Retinal pigment epithelial cell (primary cell): ENCODE results near the gene ZSCAN16.

Source experiments
- DNase-seq: peaks from one replicate; pipeline ENCODE4 v3.0.0-alpha.2; 2010; ENCODE audit warnings: low read depth
- H3K4me3 ChIP-seq: 2 replicates; pipeline ENCODE4 v1.5.1; 2011; ENCODE audit warnings: mild to moderate bottlenecking, low read length, control low read depth, moderate library complexity
- TF ChIP-seq, protein P1 (sequence below): conservative IDR thresholded peaks from 2 replicates; pipeline ENCODE4 v1.5.1; 2011; ENCODE audit warnings: low read depth, low read length, control low read depth, inconsistent platforms

Gene ZSCAN16

DNA sequence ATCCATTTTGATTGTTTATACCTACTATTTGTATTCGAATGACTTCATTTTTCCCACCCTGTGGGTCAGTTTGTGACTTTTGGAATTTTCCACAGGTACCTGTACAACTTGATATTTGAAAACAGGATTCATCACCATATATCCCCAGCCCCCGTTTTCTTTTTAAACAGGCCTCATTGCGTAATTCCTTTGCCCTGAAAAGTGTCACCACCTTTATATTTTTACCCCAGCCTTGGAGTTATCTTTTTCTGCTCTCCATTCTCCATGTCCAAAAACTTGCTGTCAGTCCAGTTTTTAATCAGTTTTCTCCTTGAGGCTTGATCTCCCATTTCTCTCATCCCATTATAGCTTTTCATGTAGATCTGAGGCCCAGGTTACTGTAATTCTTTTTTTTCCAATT is 33.9 kb downstream of the ZSCAN16 start:
- TF ChIP-seq, protein P1, sequence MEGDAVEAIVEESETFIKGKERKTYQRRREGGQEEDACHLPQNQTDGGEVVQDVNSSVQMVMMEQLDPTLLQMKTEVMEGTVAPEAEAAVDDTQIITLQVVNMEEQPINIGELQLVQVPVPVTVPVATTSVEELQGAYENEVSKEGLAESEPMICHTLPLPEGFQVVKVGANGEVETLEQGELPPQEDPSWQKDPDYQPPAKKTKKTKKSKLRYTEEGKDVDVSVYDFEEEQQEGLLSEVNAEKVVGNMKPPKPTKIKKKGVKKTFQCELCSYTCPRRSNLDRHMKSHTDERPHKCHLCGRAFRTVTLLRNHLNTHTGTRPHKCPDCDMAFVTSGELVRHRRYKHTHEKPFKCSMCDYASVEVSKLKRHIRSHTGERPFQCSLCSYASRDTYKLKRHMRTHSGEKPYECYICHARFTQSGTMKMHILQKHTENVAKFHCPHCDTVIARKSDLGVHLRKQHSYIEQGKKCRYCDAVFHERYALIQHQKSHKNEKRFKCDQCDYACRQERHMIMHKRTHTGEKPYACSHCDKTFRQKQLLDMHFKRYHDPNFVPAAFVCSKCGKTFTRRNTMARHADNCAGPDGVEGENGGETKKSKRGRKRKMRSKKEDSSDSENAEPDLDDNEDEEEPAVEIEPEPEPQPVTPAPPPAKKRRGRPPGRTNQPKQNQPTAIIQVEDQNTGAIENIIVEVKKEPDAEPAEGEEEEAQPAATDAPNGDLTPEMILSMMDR: no peak
- H3K4me3 ChIP-seq: no peak overlapping the region
- DNase-seq: no peak

DNA sequence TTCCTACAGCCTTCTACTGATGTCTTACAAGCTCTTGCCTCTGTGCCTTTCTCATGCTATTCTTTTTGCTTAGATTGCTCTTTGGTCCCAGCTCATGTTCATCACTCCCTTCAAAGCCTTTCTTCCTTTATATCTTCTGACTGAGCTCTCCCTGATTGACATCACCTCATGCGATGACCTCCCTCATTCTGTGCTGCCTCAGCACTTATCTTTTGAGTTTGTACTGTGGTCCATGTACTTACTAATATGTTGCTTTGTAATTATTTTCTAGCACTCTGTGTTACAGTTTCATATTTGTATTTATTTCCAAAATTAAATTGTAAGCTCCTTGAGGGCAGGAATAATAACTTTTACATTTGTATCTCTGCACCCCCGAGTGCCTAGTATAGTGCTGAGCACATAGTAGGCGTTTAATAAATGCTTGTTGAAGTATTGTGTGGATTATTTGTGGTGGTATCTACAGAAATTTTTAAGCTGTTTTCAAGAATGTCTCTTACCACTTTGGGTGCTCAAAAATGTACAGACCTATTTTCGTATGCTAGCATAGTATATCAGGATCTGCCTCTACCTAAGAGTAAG is 34.7 kb downstream of the ZSCAN16 start:
- TF ChIP-seq, protein P1: no peak
- no peak overlapping the region for H3K4me3 ChIP-seq
- DNase-seq: no peak

DNA sequence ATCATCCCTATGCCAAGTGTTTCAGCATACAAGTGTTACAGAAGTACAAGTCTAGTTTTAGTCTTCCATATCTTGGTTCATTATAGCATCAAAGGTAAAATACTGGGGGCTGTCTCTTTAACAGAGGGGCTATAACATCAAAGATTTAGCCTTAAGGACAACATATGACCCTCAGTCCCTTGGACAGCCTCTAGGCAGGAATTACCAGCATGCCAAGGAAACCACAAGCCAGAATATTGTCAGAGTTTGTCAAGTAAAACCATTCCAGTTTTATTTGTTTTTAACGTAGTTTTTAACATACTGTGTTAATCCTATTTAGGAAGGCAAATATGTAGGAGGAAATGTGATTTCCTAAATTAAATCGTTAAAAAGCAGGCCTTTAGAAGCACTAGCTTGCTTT is 35.8 kb downstream of the ZSCAN16 start:
- H3K4me3 ChIP-seq: no peak overlapping the region
- no peak for DNase-seq
- TF ChIP-seq, protein P1: no peak

DNA sequence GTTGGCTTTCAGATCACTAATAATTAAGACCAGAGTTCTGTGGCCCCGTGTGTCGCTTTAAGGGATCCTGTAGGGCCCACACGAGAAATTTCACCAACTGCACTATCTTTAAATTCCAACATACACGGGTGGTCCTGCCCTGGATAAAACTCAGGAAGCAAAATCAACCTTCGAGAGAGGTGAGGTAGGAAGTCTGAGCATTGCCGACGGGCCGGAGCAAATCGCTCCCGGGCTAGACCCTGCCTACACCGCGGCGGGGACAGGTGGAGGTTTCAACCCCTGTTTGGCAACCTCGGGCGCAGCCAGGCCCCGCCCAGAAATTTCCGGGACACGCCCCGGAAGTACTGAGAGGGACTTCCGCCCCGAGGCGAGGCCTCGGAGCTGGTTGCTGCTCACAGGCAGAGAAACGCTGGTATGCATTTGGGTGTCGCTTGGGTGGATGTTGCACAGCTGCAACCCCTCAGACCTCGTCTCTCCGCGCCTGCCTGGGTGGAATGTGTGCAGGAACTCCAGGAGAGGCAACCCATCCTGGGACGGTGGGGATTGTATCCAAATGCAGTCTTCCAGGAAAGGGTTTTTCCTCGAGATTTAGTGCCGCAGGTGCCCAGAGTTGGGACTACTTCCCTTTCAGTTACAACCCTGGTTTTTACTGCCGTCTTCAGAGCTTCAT is 37.1 kb downstream of the ZSCAN16 start:
- H3K4me3 ChIP-seq: peak overlapping the region; percentile 59
- no peak for DNase-seq
- TF ChIP-seq, protein P1: no peak

DNA sequence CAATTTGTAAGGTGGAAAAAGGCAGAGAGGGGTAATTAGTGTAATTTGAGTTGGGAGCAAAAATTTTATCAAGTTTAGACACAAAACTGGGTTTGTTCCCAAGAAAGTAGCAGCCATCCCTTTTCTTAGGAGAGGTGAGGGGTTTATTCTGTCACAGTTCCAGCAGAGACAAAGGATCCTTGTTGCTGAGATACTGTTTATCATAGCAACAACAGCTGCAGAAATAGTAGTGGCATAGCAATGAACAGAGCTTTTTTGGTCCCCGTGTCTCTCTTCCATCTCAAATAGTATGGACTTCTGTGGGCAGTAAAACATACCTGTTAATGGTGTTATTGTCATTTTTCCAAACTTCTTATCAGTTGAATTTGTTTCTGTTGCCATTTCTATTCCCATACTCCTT is 41.2 kb downstream of the ZSCAN16 start:
- no peak for DNase-seq
- no peak overlapping the region for H3K4me3 ChIP-seq
- TF ChIP-seq, protein P1: no peak

DNA sequence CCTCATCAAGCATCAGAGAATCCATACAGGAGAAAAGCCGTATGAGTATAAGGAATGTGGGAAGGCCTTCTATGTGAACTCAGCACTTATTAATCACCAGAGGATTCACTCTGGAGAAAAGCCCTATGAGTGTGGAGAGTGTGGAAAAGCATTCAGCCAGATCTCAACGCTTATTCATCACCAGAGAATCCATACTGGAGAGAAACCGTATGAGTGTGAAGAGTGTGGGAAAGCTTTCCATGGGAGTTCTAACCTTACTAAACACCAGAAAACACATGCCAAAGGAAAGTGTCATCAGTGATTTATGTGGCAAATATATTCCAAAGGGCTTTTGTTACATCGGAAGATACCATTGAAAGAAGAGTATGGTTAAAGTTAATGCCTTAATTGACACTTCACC is 42.7 kb downstream of the ZSCAN16 start:
- no peak overlapping the region for H3K4me3 ChIP-seq
- TF ChIP-seq, protein P1: no peak
- peak; percentile 4 for DNase-seq

DNA sequence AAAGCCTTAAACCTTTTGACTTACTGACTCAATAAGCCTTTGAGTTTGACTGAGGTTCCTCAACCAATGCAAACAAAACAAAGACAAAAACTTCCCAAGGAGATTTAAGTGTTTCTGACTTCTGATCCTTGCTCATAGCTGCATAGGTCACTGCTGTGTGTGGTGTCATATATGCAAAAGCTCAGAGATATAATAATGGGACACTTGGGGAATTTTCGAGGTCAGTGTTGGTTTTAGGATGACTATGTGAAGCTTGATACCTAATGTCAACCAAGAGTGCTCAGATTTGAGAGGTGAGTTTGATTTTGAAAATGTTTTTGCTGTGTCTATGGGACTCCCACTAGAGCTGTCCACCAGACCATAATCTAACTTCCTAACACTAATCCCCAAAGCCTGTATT is 43.5 kb downstream of the ZSCAN16 start:
- TF ChIP-seq, protein P1: no peak
- no peak overlapping the region for H3K4me3 ChIP-seq
- DNase-seq: no peak
